GM15510 (cell line): ENCODE measurements around the gene HOXD10.

Experiments used
- POLR2A ChIP-seq: IDR thresholded peaks from 3 replicates; pipeline ENCODE4 v1.6.1; 2011; ENCODE audit warnings: borderline replicate concordance; ENCODE audit not compliant: insufficient read length; ENCODE audit errors: extremely low read depth

Gene HOXD10

DNA sequence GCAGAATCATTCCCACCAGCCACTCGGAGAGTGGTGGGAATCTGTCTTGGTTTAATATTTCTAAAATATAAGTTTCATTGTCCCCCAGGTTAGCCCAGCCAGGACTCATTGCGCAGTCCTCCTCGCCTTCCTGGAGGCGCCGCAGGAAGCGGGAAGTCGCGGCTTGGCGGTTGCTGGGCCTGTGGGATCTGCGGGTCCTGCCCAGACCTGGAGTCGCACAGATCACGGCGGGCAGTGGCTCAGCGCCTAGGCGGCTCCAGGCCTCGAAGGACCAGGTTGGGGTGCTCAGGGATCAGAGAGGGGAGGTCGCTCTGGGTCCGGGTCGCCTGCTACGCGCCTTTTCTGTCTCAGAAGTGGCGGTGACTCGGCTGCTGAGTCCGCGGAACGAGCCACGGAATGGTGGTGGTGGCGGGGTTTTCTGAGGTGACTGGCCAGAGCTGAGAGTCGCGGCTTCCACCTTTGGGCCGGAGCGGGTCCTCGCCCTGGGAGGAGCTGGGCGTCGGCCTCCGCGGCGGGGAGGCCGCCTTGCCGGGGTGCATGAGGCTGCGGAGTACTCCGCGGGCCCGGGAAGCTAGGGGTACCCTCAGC lies 43.2 kb downstream of the HOXD10 start:
- no peak for TF ChIP-seq POLR2A

DNA sequence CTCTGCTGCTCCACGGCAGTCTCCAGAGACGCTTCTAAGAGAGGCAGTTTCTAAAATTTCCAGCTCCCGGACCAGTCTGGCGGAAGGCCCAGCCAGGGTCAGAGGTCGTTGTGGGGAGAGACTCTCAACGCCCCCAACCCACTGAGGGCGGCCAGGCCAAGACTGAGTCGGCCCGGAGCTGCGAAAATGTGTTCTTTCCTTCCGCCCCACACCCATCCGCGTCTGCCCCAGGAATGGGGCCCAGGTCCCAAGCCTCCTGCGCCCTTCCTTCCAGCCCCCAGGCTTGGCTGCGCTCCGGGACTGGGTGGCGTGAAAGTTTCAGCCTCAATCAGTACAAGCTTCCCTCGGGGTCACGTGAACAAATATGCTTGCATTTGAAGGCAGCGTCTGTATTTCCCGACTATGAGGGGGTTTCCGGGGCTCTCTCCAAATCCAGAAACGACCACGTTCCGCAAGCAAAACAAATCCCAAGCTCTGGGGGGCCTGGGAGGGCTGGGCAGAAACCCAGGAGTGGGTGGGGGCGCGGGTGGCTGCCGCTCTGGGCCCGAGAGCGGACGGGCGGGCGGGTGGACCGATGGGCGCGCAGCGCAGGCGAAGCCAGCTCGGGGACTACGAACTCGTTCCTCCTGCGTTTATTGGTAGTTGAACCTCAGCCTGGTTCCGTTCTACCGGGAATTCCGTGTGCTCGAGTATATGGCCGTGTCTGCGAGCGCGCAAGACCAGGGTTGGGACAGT lies 43.8 kb downstream of the HOXD10 start:
- no peak for TF ChIP-seq POLR2A

DNA sequence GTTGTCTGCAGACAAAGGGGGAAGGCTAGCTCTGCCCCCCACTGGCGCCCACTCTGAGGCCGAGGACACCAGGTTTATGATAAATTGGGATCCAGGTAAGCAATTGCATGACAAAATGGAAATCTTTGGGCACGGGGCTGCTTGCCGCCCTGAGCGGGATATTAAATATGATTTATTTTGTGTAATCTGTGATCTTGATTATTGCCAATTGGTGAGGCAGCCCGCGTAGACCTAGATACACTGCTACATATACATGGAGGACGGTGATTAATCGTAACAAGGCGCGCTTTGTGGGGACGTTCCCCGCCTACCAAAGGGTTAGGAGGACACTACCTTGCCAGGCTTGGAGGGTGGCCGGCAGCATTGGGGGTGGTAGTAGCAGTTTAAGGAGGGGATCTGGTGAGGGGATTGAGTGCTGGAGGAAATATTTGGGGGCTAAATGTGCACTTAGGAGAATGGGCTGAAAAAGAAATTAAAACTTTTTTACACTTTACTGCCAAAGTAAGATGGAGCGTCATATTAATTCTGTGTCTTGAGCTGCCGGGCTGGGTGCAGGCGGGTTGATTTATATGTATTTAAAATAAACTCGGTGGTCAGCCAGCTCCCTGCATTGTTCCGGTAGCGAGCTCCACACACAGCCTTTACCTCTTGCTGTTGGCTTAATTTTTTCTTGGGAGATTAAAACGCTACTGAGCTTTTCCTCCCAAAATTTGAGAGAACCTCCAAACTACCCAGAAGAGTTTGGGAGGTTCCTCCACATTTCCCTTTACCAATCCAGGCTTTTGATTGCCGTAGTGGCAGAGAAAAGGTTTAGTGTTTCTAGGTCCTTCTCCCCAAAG lies 44.6 kb downstream of the HOXD10 start:
- TF ChIP-seq POLR2A = no peak

GRCh38 chr2:176161825-176162626 lies 45.4 kb downstream of the HOXD10 start:
- TF ChIP-seq POLR2A = no peak

- no peak for TF ChIP-seq POLR2A
Observed at GRCh38 chr2:176162911-176163671, 46.5 kb downstream of the HOXD10 start.

GRCh38 chr2:176163672-176164056 lies 47.1 kb downstream of the HOXD10 start:
- no peak for TF ChIP-seq POLR2A

DNA sequence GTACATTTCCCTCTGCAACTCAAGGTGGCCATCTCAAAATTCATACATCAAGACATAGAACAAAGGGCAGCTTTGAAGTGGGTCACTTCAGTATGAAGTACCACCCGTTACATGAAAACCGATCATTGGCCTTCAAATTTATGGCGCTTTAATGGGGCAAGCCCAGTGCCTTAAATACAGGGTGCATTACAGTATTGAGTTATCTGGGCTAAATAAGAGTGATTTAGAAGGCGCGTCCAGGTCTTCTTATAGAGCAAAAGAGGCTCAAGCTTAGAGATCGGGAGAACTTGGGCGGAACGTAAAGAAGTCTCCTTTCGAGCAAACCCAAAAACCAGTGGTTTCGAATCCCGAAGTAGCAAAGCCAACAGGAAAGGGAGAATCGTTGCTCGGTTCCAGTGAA lies 47.6 kb downstream of the HOXD10 start:
- TF ChIP-seq POLR2A = no peak

DNA sequence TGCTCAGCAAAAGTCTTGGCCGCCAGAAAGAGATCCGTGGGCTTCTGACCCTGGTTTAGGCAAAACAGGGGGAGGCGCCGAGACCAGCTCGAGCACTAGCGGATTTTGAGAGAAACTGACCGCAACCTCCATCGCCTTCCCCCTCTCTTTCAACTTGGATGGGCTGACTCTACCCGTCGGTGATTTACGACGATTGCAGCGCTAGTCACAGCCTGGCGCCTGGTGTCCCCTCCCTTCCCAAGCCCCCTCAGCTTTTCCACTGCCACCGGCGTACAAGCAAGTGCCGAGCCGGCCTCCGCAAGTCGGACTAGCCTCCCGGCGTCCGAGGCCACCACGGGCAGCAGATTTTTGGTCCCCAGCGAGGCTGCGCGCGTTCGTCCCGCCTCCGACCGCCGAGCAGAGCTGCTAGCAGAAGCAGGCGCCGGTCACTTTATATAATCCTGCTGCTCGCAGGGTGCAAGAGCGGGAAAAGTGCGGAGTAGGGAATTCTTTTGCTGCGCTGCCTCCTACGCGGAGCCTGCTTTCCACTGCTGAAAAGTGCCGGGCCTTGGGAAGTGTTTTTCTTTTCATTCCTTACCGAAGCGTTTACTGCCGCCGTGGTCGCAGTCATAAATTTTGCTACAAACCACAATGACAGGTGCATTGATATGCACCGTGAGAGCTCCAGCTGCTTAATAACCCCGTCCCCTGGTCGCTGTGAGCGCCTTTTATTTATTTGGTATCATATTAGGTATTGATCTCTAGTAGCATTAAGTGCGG lies 48.2 kb downstream of the HOXD10 start:
- TF ChIP-seq POLR2A = no peak

DNA sequence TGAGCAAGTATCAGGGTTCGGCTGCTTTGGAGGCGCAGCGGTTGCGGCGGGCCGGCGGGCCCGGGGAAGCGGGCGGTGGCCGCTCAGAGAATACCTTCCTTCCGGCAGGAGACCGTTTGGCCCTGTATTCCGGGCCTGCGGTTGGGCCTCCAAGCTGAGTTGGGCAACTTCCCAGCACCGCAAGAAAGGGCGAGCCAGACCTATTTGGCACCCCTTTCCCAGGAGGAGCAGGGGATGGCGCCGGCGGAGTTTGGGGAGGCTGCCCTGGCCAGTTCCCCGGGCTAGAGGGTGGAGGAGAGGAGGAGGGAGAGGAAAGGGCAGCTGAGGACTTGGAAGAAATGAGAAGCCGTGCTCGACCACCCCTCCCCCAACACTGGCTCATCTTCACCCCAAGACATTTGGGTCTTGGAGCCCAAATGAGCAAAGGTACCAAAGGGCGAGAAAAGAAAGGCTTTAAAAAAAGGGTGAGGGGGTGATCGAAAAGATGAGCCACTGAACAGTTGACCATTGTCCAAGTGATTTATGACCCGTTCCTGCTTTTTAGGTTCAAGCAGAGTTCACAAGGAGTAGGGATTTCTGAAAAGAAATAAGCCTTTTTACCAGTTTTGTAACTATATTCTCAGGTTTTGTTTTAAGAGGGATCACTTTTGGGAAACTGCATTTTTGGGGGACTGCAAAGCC lies 48.9 kb downstream of the HOXD10 start:
- TF ChIP-seq POLR2A = no peak

- TF ChIP-seq POLR2A = no peak
Observed at GRCh38 chr2:176166272-176166671, 49.7 kb downstream of the HOXD10 start.

DNA sequence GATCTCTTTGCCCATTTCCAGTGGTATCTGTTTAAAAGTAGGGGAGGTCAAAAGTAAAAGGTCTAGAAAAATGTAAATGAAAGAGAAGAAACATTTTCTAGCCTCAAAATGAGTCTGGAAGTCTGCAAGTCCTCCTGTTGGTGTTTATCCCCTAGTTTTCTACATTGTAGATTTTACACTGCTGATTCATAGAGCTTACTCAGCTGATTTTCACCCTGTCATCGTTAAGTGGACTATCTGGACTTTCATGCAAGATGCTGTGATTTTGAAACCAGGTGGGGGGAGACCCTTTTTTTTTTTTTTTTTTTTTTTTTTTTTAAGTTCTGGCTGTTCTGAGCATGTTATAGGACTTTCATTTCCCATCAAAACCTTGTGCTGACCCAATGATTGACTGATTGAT lies 50.8 kb downstream of the HOXD10 start:
- no peak for TF ChIP-seq POLR2A

DNA sequence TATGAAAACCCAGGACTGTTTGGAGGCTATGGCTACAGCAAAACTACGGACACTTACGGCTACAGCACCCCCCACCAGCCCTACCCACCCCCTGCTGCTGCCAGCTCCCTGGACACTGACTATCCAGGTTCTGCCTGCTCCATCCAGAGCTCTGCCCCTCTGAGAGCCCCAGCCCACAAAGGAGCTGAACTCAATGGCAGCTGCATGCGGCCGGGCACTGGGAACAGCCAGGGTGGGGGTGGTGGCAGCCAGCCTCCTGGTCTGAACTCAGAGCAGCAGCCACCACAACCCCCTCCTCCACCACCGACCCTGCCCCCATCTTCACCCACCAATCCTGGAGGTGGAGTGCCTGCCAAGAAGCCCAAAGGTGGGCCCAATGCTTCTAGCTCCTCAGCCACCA lies 52.6 kb downstream of the HOXD10 start:
- TF ChIP-seq POLR2A = no peak
